Measurements from ENCODE around the gene CIROP. TPM values are rescaled to one million over a fixed set of nuclear protein-coding genes. Genes with fewer than 3 reads are reported as not detected.

The CIROP gene
- total RNA-seq, 2 donors from 2014 or later = not detected

DNA sequence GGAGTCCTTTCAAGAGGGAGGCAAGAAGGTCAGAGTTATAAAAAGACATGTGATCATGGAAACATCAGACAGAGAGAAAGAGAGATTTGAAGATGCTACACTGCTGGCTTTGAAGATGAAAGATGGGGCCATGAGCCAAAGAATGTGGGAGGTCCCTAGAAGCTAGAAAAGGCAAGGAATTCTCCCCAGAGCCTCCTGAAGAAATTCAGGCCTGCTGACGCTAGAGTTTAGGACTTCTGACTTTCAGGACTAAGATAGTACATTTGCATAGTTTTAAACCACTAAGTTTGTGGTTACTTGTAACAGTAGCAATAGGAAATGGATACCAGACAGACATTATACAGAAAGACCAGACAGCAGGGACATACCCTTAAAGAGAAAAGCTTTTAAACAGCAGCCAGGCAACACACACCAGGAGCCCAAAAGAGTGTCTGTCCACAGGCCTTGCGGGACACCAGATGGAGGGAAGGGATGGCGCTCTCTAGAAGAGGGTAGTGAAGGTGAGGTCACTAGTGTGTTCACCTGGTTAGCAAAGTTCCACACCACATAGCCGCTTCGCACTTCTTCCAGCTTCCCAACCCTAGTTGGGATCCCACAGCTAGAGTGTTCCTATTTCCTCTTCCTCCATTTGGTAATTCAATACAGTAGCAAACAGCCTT, 43.9 kb upstream of the CIROP start:
- Histone ChIP-seq H3K9me3 (no peaks in the 10 kb centered on the region), H3K27me3 (no peaks in the 10 kb centered on the region), H3K4me1 (no peaks in the 10 kb centered on the region), H3K9ac (ENCODE audit: low read depth in 2 of 2, low read length in 2 of 2) (no peak overlapping the region), H3K27ac (no peak overlapping the region), H3K36me3 (no peaks in the 10 kb centered on the region), H3K4me3 (no peak overlapping the region)
- intact Hi-C loops (cut with DNase I) = no loop called here
- DNase-seq = no peak
- TF ChIP-seq CTCF (IDR thresholded peaks at IDR 0.05) = no peak

- intact Hi-C loops (cut with DNase I) = no loop called here
- no peak overlapping the region for H3K27ac ChIP-seq
- TF ChIP-seq CTCF (IDR thresholded peaks at IDR 0.05) = no peak
- H3K4me1 ChIP-seq = no peaks in the 10 kb centered on the region
- DNase-seq = no peak
- H3K9ac ChIP-seq (ENCODE audit: low read depth in 2 of 2, low read length in 2 of 2) = no peak overlapping the region
- no peak overlapping the region for H3K4me3 ChIP-seq
- H3K36me3 ChIP-seq = no peaks in the 10 kb centered on the region
- no peaks in the 10 kb centered on the region for H3K9me3 ChIP-seq
- H3K27me3 ChIP-seq = no peaks in the 10 kb centered on the region
These were observed 42.9 kb upstream of the CIROP start for GRCh38 chr14:23147676-23148075.

DNA sequence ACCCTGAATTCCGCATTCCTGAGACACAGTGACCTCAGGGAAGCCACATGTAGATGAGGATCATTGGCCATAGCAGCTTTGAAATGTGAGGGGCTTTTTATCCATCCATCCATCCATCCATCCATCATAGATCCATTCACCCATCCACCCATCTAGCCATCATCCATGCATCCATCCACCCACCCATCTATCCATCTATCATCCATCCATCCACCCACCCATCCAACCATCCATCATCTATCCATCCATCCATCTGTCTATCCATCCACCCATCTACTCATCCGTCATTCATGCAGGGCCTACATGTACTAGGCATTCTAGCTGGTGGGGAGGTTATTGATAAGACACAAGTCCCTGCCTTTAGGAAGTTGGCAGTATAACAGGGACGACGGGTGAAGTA, 42.2 kb upstream of the CIROP start:
- no peak overlapping the region for H3K27ac ChIP-seq
- TF ChIP-seq CTCF (IDR thresholded peaks at IDR 0.05) = no peak

GRCh38 chr14:23146351-23146910, 41.6 kb upstream of the CIROP start:
- Histone ChIP-seq H3K4me1 (no peaks in the 10 kb centered on the region), H3K4me3 (no peak overlapping the region), H3K27ac (no peak overlapping the region), H3K36me3 (no peaks in the 10 kb centered on the region), H3K27me3 (no peaks in the 10 kb centered on the region), H3K9me3 (no peaks in the 10 kb centered on the region), H3K9ac (ENCODE audit: low read depth in 2 of 2, low read length in 2 of 2) (no peak overlapping the region)
- no peak for TF ChIP-seq CTCF (IDR thresholded peaks at IDR 0.05)
- no peak for DNase-seq
- intact Hi-C loops (cut with DNase I) = no loop called here

More for the DNA sequence above, 42.2 kb upstream of the CIROP start:
- Histone ChIP-seq H3K36me3 (no peaks in the 10 kb centered on the region), H3K4me3 (no peak overlapping the region), H3K9me3 (no peaks in the 10 kb centered on the region), H3K9ac (ENCODE audit: low read depth in 2 of 2, low read length in 2 of 2) (no peak overlapping the region), H3K4me1 (no peaks in the 10 kb centered on the region), H3K27me3 (no peaks in the 10 kb centered on the region)
- no peak for DNase-seq
- intact Hi-C loops (cut with DNase I) = no loop called here

- no peak for DNase-seq
- Histone ChIP-seq H3K9ac (ENCODE audit: low read depth in 2 of 2, low read length in 2 of 2) (no peak overlapping the region), H3K4me3 (no peak overlapping the region), H3K27me3 (no peaks in the 10 kb centered on the region), H3K9me3 (no peaks in the 10 kb centered on the region), H3K27ac (no peak overlapping the region), H3K36me3 (no peaks in the 10 kb centered on the region), H3K4me1 (no peaks in the 10 kb centered on the region)
- intact Hi-C loops (cut with DNase I) = no loop called here
- no peak for TF ChIP-seq CTCF (IDR thresholded peaks at IDR 0.05)
These were observed 41.1 kb upstream of the CIROP start for GRCh38 chr14:23145794-23146350.
